Muscle of leg (tissue), 11 donors: ENCODE data around the gene RANBP3. TPM values are rescaled to one million over a fixed set of nuclear protein-coding genes. Genes with fewer than 3 reads are reported as not detected.

Experiments
- DNase-seq: peaks from one replicate; pipeline ENCODE4 v3.0.0; 2013
- H3K27ac ChIP-seq: one replicate; pipeline ENCODE4 v1.5.1; 2013; ENCODE audit warnings: mild to moderate bottlenecking, low read length, control low read depth
- H3K27me3 ChIP-seq: one replicate; pipeline ENCODE4 v1.6.1; 2013; ENCODE audit warnings: low read length; ENCODE audit not compliant: control insufficient read depth, insufficient read depth
- H3K36me3 ChIP-seq: one replicate; pipeline ENCODE4 v1.6.1; 2013; ENCODE audit warnings: low read length; ENCODE audit not compliant: control insufficient read depth, insufficient read depth
- H3K4me1 ChIP-seq: one replicate; pipeline ENCODE4 v1.6.1; 2013; ENCODE audit warnings: low read length; ENCODE audit not compliant: control insufficient read depth, insufficient read depth
- H3K4me3 ChIP-seq: one replicate; pipeline ENCODE4 v1.5.1; 2013; ENCODE audit warnings: low read length, control low read depth
- H3K9me3 ChIP-seq: replicated peaks from 2 replicates; pipeline ENCODE4 v1.6.1; 2013; ENCODE audit warnings: low read depth, low read length; ENCODE audit not compliant: control insufficient read depth
- WGBS: methylation state at CpG from one replicate; pipeline ENCODE4 v1.1.5; 2013; ENCODE audit warnings: missing lambda C conversion rate; ENCODE audit not compliant: insufficient coverage; 5-methylcytosine and 5-hydroxymethylcytosine counted together
- polyA plus RNA-seq, 8 donors: library from polyadenylated mRNA; unstranded; fragments of 120-200 nt; gene quantifications; one replicate each; pipeline versions ENCODE4 v1.2.1 to v1.2.3, GENCODE V29; 2013; ENCODE audit warnings: inconsistent platforms in 1 of 8, low replicate concordance in 1 of 8; ENCODE audit not compliant: insufficient read length in 8 of 8, insufficient read depth in 1 of 8
- total RNA-seq: library from RNA; stranded (reverse); fragments of 120-200 nt; gene quantifications from one replicate; pipeline ENCODE4 v1.2.4, GENCODE V29; 2013

The RANBP3 gene
- total and polyA plus RNA-seq, 9 donors, result 29.2 to 52.4 (median 43.6) TPM

GRCh38 chr19:5932609-5933262 lies 45.2 kb downstream of the RANBP3 start:
- no peak for DNase-seq
- Histone ChIP-seq H3K27ac (no peak overlapping the region), H3K9me3 (no peaks in the 10 kb centered on the region), H3K27me3 (no peaks in the 10 kb centered on the region), H3K36me3 (peaks cover 77% of the 10 kb centered on the region), H3K4me1 (peaks cover 52% of the 10 kb centered on the region), H3K4me3 (no peak overlapping the region)
- WGBS, result 77% methylated on average over 15 of the region's 21 CpGs

- Histone ChIP-seq H3K36me3 (peaks cover 77% of the 10 kb centered on the region), H3K4me1 (peaks cover 58% of the 10 kb centered on the region), H3K4me3 (no peak overlapping the region)
Measured at GRCh38 chr19:5932146-5932545, 45.8 kb downstream of the RANBP3 start.

DNA sequence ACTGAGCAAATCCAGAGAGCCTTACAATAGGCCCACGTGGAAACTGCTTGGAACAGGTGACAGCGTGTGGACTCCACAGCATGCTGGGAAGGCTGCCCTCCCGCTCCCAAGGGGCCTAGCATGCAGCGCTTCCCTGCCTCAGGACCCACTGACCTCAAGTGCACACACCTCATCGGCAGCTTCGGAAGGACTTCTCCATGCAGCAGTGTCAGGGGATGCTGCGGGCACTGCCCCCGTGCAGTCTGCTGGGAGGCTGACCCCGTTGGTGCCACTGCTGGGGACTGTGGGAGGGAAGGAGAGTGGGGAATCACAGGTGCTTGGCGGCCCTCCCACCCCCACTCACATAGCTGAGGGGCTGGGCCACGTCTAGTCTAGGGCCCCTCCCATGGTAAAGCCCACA lies 46.7 kb downstream of the RANBP3 start:
- Histone ChIP-seq H3K9me3 (no peaks in the 10 kb centered on the region), H3K4me3 (no peak overlapping the region), H3K27me3 (no peaks in the 10 kb centered on the region), H3K27ac (no peak overlapping the region), H3K36me3 (peaks cover 79% of the 10 kb centered on the region), H3K4me1 (peaks cover 62% of the 10 kb centered on the region)
- 74% methylated on average over 4 of the region's 11 CpGs for WGBS
- no peak for DNase-seq

More at GRCh38 chr19:5932146-5932545, 45.8 kb downstream of the RANBP3 start:
- H3K27me3 ChIP-seq, result no peaks in the 10 kb centered on the region
- no peak for DNase-seq
- no peaks in the 10 kb centered on the region for H3K9me3 ChIP-seq
- 65% methylated on average over 14 of the region's 18 CpGs for WGBS
- no peak overlapping the region for H3K27ac ChIP-seq

DNA sequence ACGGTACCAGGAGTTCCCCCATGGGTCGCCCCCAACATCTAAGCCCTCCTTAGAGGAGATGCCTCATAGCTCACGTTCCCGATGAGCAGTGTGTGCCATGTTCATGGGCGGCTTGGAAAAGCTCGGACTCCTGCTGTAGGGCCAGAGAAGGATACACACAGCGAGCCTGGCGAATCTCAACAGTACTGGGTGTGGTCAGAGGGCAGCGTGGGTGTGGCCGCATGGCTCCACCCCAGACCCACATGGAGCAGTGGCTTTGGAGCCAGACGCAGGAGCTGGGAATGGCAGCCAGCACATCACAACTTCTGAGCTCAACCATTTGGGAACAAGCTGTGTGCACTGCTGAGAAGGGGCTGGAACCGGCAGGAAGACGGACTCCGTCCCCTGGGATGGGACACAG lies 48.3 kb downstream of the RANBP3 start:
- no peak for DNase-seq
- H3K4me1 ChIP-seq, result peaks cover 54% of the 10 kb centered on the region
- no peak overlapping the region for H3K27ac ChIP-seq
- no peaks in the 10 kb centered on the region for H3K9me3 ChIP-seq
- WGBS, result 78% methylated on average over 12 of the region's 14 CpGs
- H3K4me3 ChIP-seq, result no peak overlapping the region
- H3K27me3 ChIP-seq, result no peaks in the 10 kb centered on the region
- H3K36me3 ChIP-seq, result peaks cover 89% of the 10 kb centered on the region

DNA sequence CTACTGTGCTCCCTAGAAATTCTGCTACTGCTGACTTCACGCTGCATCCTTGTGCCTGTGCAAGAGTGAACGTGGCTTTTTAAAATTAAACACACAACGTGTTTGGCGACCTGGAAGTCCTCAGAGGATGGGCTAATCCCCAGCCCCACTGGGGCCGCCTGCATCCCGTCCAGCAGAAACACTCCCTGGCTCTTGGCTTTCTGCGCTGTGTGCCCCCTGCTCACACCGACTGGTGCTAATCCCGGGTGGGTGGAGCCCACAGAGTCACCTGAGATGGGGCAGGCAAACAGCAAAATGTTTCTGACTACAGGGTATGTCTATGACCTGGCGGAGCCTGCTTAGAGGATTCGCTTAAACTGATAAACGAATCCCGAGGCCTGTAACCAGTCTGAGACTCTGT lies 48.8 kb downstream of the RANBP3 start:
- 69% methylated on average over 10 of the region's 13 CpGs for WGBS
- Histone ChIP-seq H3K4me3 (no peak overlapping the region), H3K4me1 (peaks cover 50% of the 10 kb centered on the region), H3K27ac (no peak overlapping the region), H3K36me3 (peaks cover 91% of the 10 kb centered on the region), H3K27me3 (no peaks in the 10 kb centered on the region), H3K9me3 (no peaks in the 10 kb centered on the region)
- DNase-seq, result no peak

- Histone ChIP-seq H3K27ac (peak overlapping the region; percentile 91), H3K9me3 (no peaks in the 10 kb centered on the region), H3K27me3 (no peaks in the 10 kb centered on the region), H3K36me3 (peaks cover 96% of the 10 kb centered on the region), H3K4me1 (peaks cover 33% of the 10 kb centered on the region), H3K4me3 (no peak overlapping the region)
- DNase-seq, result no peak
- 59% methylated on average over 5 of the region's 8 CpGs for WGBS
Measured at GRCh38 chr19:5927441-5927821, 50.5 kb downstream of the RANBP3 start.

DNA sequence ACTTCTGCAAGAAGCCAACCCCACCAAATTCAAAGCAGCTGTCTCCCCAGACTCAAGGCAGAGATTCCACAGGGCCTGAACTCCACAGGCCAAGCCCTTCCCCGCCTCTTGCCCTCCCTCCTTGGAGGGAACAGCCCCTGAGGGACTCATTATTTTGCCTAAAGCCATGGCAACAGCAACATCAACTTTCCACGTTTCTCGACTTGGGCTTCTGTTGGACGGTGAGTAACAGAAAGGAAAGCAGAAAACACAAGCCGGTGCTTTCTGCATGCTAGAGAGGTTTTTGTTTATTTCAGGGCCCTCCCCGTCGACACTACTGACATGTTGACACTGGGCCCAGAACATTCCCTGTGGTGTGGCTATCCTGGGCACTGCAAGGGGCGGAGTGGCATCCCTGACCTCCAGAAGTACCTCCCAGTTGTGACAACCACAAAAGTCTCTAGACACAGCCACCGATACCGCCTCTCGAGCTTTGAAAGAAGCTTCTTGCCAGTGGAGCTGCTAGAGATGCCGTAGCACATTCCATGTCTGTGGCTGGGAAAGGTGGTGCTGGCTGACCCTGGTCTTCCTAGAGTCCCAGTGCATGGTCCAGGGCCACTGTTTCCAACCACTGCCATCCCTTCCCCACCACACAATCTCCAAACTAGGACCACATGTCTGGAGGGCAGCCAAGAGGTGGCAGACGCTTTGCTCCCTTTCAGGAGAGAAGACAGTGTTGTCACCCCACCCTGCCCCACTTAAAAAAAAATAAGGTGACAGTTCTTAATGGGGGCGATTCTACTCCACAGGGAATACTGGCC lies 51.1 kb downstream of the RANBP3 start:
- Histone ChIP-seq H3K4me3 (no peak overlapping the region), H3K36me3 (peaks cover 91% of the 10 kb centered on the region), H3K4me1 (peaks cover 32% of the 10 kb centered on the region), H3K9me3 (no peaks in the 10 kb centered on the region), H3K27ac (peak overlapping the region; percentile 91), H3K27me3 (no peaks in the 10 kb centered on the region)
- WGBS, result 26% methylated on average over 7 of the region's 14 CpGs
- peak; percentile 97 for DNase-seq

GRCh38 chr19:5925830-5926427 lies 52.0 kb downstream of the RANBP3 start:
- peaks cover 32% of the 10 kb centered on the region for H3K4me1 ChIP-seq
- no peaks in the 10 kb centered on the region for H3K9me3 ChIP-seq
- H3K36me3 ChIP-seq, result peaks cover 91% of the 10 kb centered on the region
- peak overlapping the region; percentile 91 for H3K27ac ChIP-seq
- H3K27me3 ChIP-seq, result no peaks in the 10 kb centered on the region
- H3K4me3 ChIP-seq, result no peak overlapping the region
- WGBS, result 71% methylated on average over 9 of the region's 18 CpGs
- no peak for DNase-seq

- Histone ChIP-seq H3K4me3 (no peak overlapping the region), H3K36me3 (peaks cover 85% of the 10 kb centered on the region), H3K4me1 (peaks cover 27% of the 10 kb centered on the region), H3K9me3 (no peaks in the 10 kb centered on the region), H3K27me3 (no peaks in the 10 kb centered on the region), H3K27ac (no peak overlapping the region)
- 91% methylated on average over 10 of the region's 16 CpGs for WGBS
- no peak for DNase-seq
Measured at GRCh38 chr19:5923356-5923755, 54.6 kb downstream of the RANBP3 start.

- Histone ChIP-seq H3K9me3 (no peaks in the 10 kb centered on the region), H3K4me1 (peaks cover 17% of the 10 kb centered on the region), H3K4me3 (no peak overlapping the region), H3K27ac (no peak overlapping the region), H3K27me3 (no peaks in the 10 kb centered on the region), H3K36me3 (peaks cover 83% of the 10 kb centered on the region)
- 94% methylated on average over 6 of the region's 12 CpGs for WGBS
- no peak for DNase-seq
Measured at GRCh38 chr19:5922161-5922545, 55.8 kb downstream of the RANBP3 start.
